ENCODE measurements around the gene HCN2.
A peak's percentile ranks its signal among the peaks of the same experiment; 100 is the strongest.
"Not testable (repeated sequence)": the region's sequence is repeated elsewhere in the genome, so short reads cannot be mapped to it uniquely, and the experiment has no call there.

The HCN2 gene

GRCh38 chr19:602391-603301, 13.0 kb downstream of the HCN2 start:
- DNase-seq = no peak

GRCh38 chr19:603302-603639, 13.6 kb downstream of the HCN2 start:
- not testable (repeated sequence) for DNase-seq

GRCh38 chr19:603779-604178, 14.1 kb downstream of the HCN2 start:
- DNase-seq = not testable (repeated sequence)

- peak in 4 of 51 donors; percentile 16 to 44 (median 20) for DNase-seq
Observed at GRCh38 chr19:604355-604754, 14.7 kb downstream of the HCN2 start.

GRCh38 chr19:605061-605971, 15.6 kb downstream of the HCN2 start:
- DNase-seq = not testable (repeated sequence)

GRCh38 chr19:607301-608154, 17.8 kb downstream of the HCN2 start:
- peak in 29 of 51 donors; percentile 9 to 71 (median 44) for DNase-seq

GRCh38 chr19:608155-609003, 18.7 kb downstream of the HCN2 start:
- DNase-seq = no peak

GRCh38 chr19:609004-609346, 19.3 kb downstream of the HCN2 start:
- DNase-seq = peak in 46 of 51 donors; percentile 31 to 92 (median 72)

GRCh38 chr19:610071-610800, 20.6 kb downstream of the HCN2 start:
- DNase-seq = no peak

GRCh38 chr19:610801-611480, 21.3 kb downstream of the HCN2 start:
- DNase-seq = peak in 3 of 51 donors; percentile 12 to 19 (median 13)

- DNase-seq = no peak
Observed at GRCh38 chr19:611481-611868, 21.8 kb downstream of the HCN2 start.

- no peak for DNase-seq
Observed at GRCh38 chr19:612941-613340, 23.3 kb downstream of the HCN2 start.

- DNase-seq = no peak
Observed at GRCh38 chr19:613732-614567, 24.3 kb downstream of the HCN2 start.

- no peak for DNase-seq
Observed at GRCh38 chr19:615619-616018, 25.9 kb downstream of the HCN2 start.

- DNase-seq = no peak
Observed at GRCh38 chr19:616062-616700, 26.5 kb downstream of the HCN2 start.

- no peak for DNase-seq
Observed at GRCh38 chr19:616747-617526, 27.3 kb downstream of the HCN2 start.
